Body of pancreas (tissue), 4 donors: ENCODE data around the gene MS4A3.

Experiments
- POLR2A ChIP-seq, 3 donors: fragments of 450-650 bp; IDR thresholded peaks; one replicate each; pipeline ENCODE4 v1.6.1; 2016; ENCODE audit warnings: antibody characterized with exemption in 3 of 3, mild to moderate bottlenecking in 2 of 3
- TF ChIP-seq, protein P1 (sequence below), 7 experiments: fragments of 450-650 bp in 4 of 7; fragments of 200-600 bp in 3 of 7; sonication (generic) in 3 of 7; IDR thresholded peaks; one replicate each; pipeline ENCODE4 v1.5.1; 2016 to 2019; ENCODE audit warnings: antibody characterized with exemption in 7 of 7

- TF ChIP-seq, protein P1, sequence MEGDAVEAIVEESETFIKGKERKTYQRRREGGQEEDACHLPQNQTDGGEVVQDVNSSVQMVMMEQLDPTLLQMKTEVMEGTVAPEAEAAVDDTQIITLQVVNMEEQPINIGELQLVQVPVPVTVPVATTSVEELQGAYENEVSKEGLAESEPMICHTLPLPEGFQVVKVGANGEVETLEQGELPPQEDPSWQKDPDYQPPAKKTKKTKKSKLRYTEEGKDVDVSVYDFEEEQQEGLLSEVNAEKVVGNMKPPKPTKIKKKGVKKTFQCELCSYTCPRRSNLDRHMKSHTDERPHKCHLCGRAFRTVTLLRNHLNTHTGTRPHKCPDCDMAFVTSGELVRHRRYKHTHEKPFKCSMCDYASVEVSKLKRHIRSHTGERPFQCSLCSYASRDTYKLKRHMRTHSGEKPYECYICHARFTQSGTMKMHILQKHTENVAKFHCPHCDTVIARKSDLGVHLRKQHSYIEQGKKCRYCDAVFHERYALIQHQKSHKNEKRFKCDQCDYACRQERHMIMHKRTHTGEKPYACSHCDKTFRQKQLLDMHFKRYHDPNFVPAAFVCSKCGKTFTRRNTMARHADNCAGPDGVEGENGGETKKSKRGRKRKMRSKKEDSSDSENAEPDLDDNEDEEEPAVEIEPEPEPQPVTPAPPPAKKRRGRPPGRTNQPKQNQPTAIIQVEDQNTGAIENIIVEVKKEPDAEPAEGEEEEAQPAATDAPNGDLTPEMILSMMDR (IDR thresholded peaks at IDR 0.05) = no peak
- TF ChIP-seq POLR2A (IDR thresholded peaks at IDR 0.05) = no peak
These were observed 40.7 kb downstream of the MS4A3 start for GRCh38 chr11:60097189-60097588.
